Endothelial cell (in vitro differentiated cells): ENCODE measurements around the gene PIN4. TPM values are rescaled to one million over a fixed set of nuclear protein-coding genes. Genes with fewer than 3 reads are reported as not detected.
"Not testable (repeated sequence)": the region's sequence is repeated elsewhere in the genome, so short reads cannot be mapped to it uniquely, and the experiment has no call there.

Experiments
- DNase-seq: peaks from one replicate; pipeline ENCODE4 v3.0.0; 2021; ENCODE audit warnings: low spot score
- H3K27ac Mint-ChIP-seq: one replicate; pipeline ENCODE4 v1.8.0; 2021; ENCODE audit warnings: mixed read lengths, inconsistent platforms; ENCODE audit not compliant: unreplicated experiment
- H3K27me3 Mint-ChIP-seq: one replicate; pipeline ENCODE4 v1.8.0; 2021; ENCODE audit warnings: mild to moderate bottlenecking, moderate library complexity, mixed read lengths, inconsistent platforms; ENCODE audit not compliant: unreplicated experiment
- H3K36me3 Mint-ChIP-seq: one replicate; pipeline ENCODE4 v1.8.0; 2021; ENCODE audit warnings: mild to moderate bottlenecking, low read depth, mixed read lengths, inconsistent platforms; ENCODE audit not compliant: unreplicated experiment
- H3K4me1 Mint-ChIP-seq: one replicate; pipeline ENCODE4 v1.8.0; 2021; ENCODE audit warnings: mild to moderate bottlenecking, mixed read lengths, inconsistent platforms; ENCODE audit not compliant: unreplicated experiment
- H3K4me3 Mint-ChIP-seq: one replicate; pipeline ENCODE4 v1.8.0; 2021; ENCODE audit warnings: mild to moderate bottlenecking, mixed read lengths, inconsistent platforms; ENCODE audit not compliant: unreplicated experiment
- H3K9me3 Mint-ChIP-seq: one replicate; pipeline ENCODE4 v1.8.0; 2021; ENCODE audit warnings: mixed read lengths, inconsistent platforms; ENCODE audit not compliant: unreplicated experiment
- CTCF ChIP-seq: fragments of 200-600 bp; sonication (generic); IDR thresholded peaks from one replicate; pipeline ENCODE4 v1.5.0; 2021; ENCODE audit warnings: antibody characterized with exemption; ENCODE audit not compliant: unreplicated experiment
- total RNA-seq: library from RNA; stranded (reverse); fragmentation: NEBNext Ultra II Directional; extraction: Animal tissue kit (Norgen Biotek cat#: 25700); gene quantifications from one replicate; pipeline ENCODE4 v1.2.1, GENCODE V29; 2021; ENCODE audit not compliant: unreplicated experiment

PIN4 gene
- total RNA-seq, 1 donor from 2014 or later = 9.3 TPM

GRCh38 chrX:72169008-72169728 lies 12.4 kb upstream of the PIN4 start:
- Mint-ChIP-seq H3K27me3 (no peaks in the 10 kb centered on the region), H3K9me3 (no peaks in the 10 kb centered on the region), H3K36me3 (no peaks in the 10 kb centered on the region), H3K4me3 (no peak overlapping the region), H3K4me1 (no peaks in the 10 kb centered on the region), H3K27ac (no peak overlapping the region)
- DNase-seq = no peak
- no peak for TF ChIP-seq CTCF

- not testable (repeated sequence) for H3K4me3 Mint-ChIP-seq, H3K4me1 Mint-ChIP-seq, H3K9me3 Mint-ChIP-seq, DNase-seq, H3K27me3 Mint-ChIP-seq, H3K36me3 Mint-ChIP-seq, H3K27ac Mint-ChIP-seq
Observed at GRCh38 chrX:72176289-72176688, 5.3 kb upstream of the PIN4 start.

GRCh38 chrX:72176981-72177380 lies 4.6 kb upstream of the PIN4 start:
- Mint-ChIP-seq H3K4me3 (no peak overlapping the region), H3K4me1 (no peaks in the 10 kb centered on the region), H3K27ac (no peak overlapping the region), H3K36me3 (no peaks in the 10 kb centered on the region), H3K9me3 (no peaks in the 10 kb centered on the region), H3K27me3 (no peaks in the 10 kb centered on the region)
- DNase-seq = no peak
- no peak for TF ChIP-seq CTCF

- H3K4me1 Mint-ChIP-seq = no peaks in the 10 kb centered on the region
- H3K36me3 Mint-ChIP-seq = no peaks in the 10 kb centered on the region
- peak overlapping the region; percentile 64 for H3K27ac Mint-ChIP-seq
- no peak for TF ChIP-seq CTCF
- H3K4me3 Mint-ChIP-seq = no peak overlapping the region
- no peaks in the 10 kb centered on the region for H3K9me3 Mint-ChIP-seq
- no peak for DNase-seq
- no peaks in the 10 kb centered on the region for H3K27me3 Mint-ChIP-seq
Observed at GRCh38 chrX:72180539-72180938, 1.0 kb upstream of the PIN4 start.

GRCh38 chrX:72182924-72183323 lies 1.4 kb downstream of the PIN4 start:
- H3K9me3 Mint-ChIP-seq = no peaks in the 10 kb centered on the region
- H3K4me3 Mint-ChIP-seq = no peak overlapping the region
- no peaks in the 10 kb centered on the region for H3K36me3 Mint-ChIP-seq
- no peak for DNase-seq
- H3K27ac Mint-ChIP-seq = no peak overlapping the region
- H3K4me1 Mint-ChIP-seq = no peaks in the 10 kb centered on the region
- TF ChIP-seq CTCF = no peak
- H3K27me3 Mint-ChIP-seq = no peaks in the 10 kb centered on the region
